ENCODE data around the gene CRB3. TPM values are rescaled to one million over a fixed set of nuclear protein-coding genes. Genes with fewer than 3 reads are reported as not detected.

The CRB3 gene
- total and polyA plus RNA-seq, 2 of the 4 experiments (the other 2 are of a cell fraction): not detected

DNA sequence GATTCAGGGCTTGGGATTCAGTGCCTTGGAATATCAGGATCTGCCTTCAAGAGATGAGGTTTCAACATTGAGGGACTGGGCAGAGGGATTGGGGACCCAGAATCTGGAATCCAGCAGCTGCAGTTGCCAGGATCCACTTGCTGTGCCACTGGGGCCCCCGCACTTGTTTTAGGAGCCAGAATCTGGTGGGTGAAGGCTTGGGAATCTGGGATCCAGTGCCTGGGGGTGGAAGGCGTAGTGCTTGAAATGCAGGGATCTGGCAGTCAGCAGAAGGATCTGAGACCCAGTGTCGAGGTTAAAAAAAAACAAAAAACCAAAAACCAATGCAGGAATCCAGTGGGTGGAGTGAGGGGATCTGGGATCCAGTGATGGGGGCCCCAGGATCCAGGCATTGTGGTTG is 23.2 kb upstream of the CRB3 start:
- H4K5ac ChIP-seq (ENCODE audit: low read depth, low read length): no peak overlapping the region
- no peaks in the 10 kb centered on the region for H3K36me3 ChIP-seq (ENCODE audit: control insufficient read depth, insufficient read depth, low read length)
- H3K9ac ChIP-seq (ENCODE audit: low read depth, low read length): no peak overlapping the region
- H3K4me1 ChIP-seq (ENCODE audit: control insufficient read depth, insufficient read depth, low read length): no peaks in the 10 kb centered on the region
- H3K14ac ChIP-seq (replicated peaks; ENCODE audit: low read depth, low read length): no peak overlapping the region
- H2BK5ac ChIP-seq (ENCODE audit: low read depth, low read length, poor library complexity, severe bottlenecking): no peak overlapping the region
- intact Hi-C loops (cut with micrococcal nuclease) (no loop called here), dilution Hi-C loops (cut with HindIII; ENCODE audit: low sequenced_read_pairs, unreplicated experiment) (no loop called here), in situ Hi-C loops (cut with MboI; ENCODE audit: low sequenced_read_pairs) (no loop called here)
- DNase-seq (no peak), ATAC-seq (ENCODE audit: low read depth) (no peak)
- H2AK5ac ChIP-seq (ENCODE audit: low read depth, low read length): no peak overlapping the region
- no peak overlapping the region for H2BK15ac ChIP-seq (ENCODE audit: low read depth, low read length)
- H2AK9ac ChIP-seq (replicated peaks; ENCODE audit: low read depth, low read length, poor library complexity): no peak overlapping the region
- no peaks in the 10 kb centered on the region; the same call in 1 of the 2 replicates for H3K9me3 ChIP-seq (ENCODE audit: control insufficient read depth, insufficient read depth, low read length)
- H3K9me1 ChIP-seq (ENCODE audit: insufficient read depth, low read length): no peaks in the 10 kb centered on the region
- no peak overlapping the region for H3K23ac ChIP-seq (ENCODE audit: low read depth, low read length)
- H2BK120ac ChIP-seq (ENCODE audit: low read depth, low read length): no peak overlapping the region
- TF ChIP-seq RAD21 (IDR thresholded peaks at IDR 0.05; ENCODE audit: low read length) (no peak), MAZ (IDR thresholded peaks at IDR 0.05; ENCODE audit: borderline replicate concordance, low read depth, low read length) (no peak), MAFK (IDR thresholded peaks at IDR 0.05; ENCODE audit: low read depth, low read length) (no peak), MXI1 (IDR thresholded peaks at IDR 0.05; ENCODE audit: borderline replicate concordance, low read depth, low read length) (no peak)
- no peak overlapping the region for H2AFZ ChIP-seq (replicated peaks; ENCODE audit: low read length, poor library complexity)
- no peak overlapping the region for H3K4me2 ChIP-seq (ENCODE audit: low read depth, low read length)
- H4K91ac ChIP-seq (ENCODE audit: insufficient read depth, low read depth, low read length): no peak overlapping the region
- H4K20me1 ChIP-seq (ENCODE audit: insufficient read depth, low read length): no peaks in the 10 kb centered on the region
- H3K27me3 ChIP-seq (ENCODE audit: control insufficient read depth, insufficient read depth, low read length): no peaks in the 10 kb centered on the region
- no peak overlapping the region for H3K4me3 ChIP-seq (ENCODE audit: insufficient read depth, low read depth, low read length)
- BruUV-seq (replicated peaks): no TSS peak
- H3K4ac ChIP-seq (ENCODE audit: low read depth, low read length): no peak overlapping the region
- H2BK20ac ChIP-seq (ENCODE audit: low read depth, low read length): no peak overlapping the region
- CTCF ChIA-PET: no interaction called here
- no peak overlapping the region for H3K18ac ChIP-seq (ENCODE audit: low read depth, low read length)
- 83% methylated on average over 1 of the region's 3 CpGs; no CpG with 5 or more reads in 1 of the 2 experiments for WGBS, 2 experiments (ENCODE audit: extremely low coverage in 2 of 2, insufficient read length in 1 of 2)
- no peak overlapping the region for H3K56ac ChIP-seq (ENCODE audit: extremely low read depth, insufficient read depth, low read length)
- no peak overlapping the region for H3K27ac ChIP-seq (ENCODE audit: insufficient read depth, low read length)
- POLR2A ChIA-PET (ENCODE audit: unreplicated experiment): no interaction called here
- H4K8ac ChIP-seq (ENCODE audit: low read depth in 2 of 2, low read length in 2 of 2): no peak overlapping the region
- no peaks in the 10 kb centered on the region for H3K79me1 ChIP-seq (ENCODE audit: low read depth in 1 of 2, low read length in 2 of 2)
